K562 (cell line): ENCODE data around the gene RGS9BP. TPM values are rescaled to one million over a fixed set of nuclear protein-coding genes. Genes with fewer than 3 reads are reported as not detected.

Source experiments
- ELF2 ChIP-seq: fragments of 250-450 bp; sonication (Bioruptor Pico); IDR thresholded peaks from 2 replicates; pipeline ENCODE4 v1.5.0; 2021; ENCODE audit warnings: mild to moderate bottlenecking
- EP400 ChIP-seq: fragments of 450-650 bp; IDR thresholded peaks from 2 replicates; pipeline ENCODE4 v1.6.1; 2017; ENCODE audit warnings: antibody characterized with exemption, mild to moderate bottlenecking, moderate library complexity
- NBN ChIP-seq: fragments of 450-650 bp; IDR thresholded peaks from 2 replicates; pipeline ENCODE4 v1.6.1; 2016; ENCODE audit warnings: low read depth, mild to moderate bottlenecking
- PML ChIP-seq: IDR thresholded peaks from 2 replicates; pipeline ENCODE4 v1.6.1; 2012; ENCODE audit warnings: low read length, inconsistent platforms
- POLR2AphosphoS5 ChIP-seq: IDR thresholded peaks from 2 replicates; pipeline ENCODE4 v1.6.1; 2011; ENCODE audit warnings: mild to moderate bottlenecking, low read depth, low read length, moderate library complexity; ENCODE audit not compliant: control insufficient read depth, insufficient read depth
- PRMT5 ChIP-seq: sonication (generic); formaldehyde crosslinking; IDR thresholded peaks from 2 replicates; pipeline ENCODE4 v1.5.0; 2020; ENCODE audit warnings: missing genetic modification reagents
- SIX5 ChIP-seq, 2 experiments: IDR thresholded peaks; 2 replicates each; pipeline ENCODE4 v1.6.1; 2011; ENCODE audit warnings: low read length in 2 of 2, borderline replicate concordance in 1 of 2, low read depth in 1 of 2, mild to moderate bottlenecking in 1 of 2, moderate library complexity in 1 of 2; ENCODE audit not compliant: insufficient read depth in 1 of 2
- SMAD2 ChIP-seq: fragments of 150-350 bp; IDR thresholded peaks from 2 replicates; pipeline ENCODE4 v1.6.1; 2014; ENCODE audit warnings: low read depth, mild to moderate bottlenecking, low read length
- SRF ChIP-seq, 2 experiments: fragments of 250-450, 450-650 bp in 1 of 2; sonication (Bioruptor Pico) in 1 of 2; sonication (generic) in 1 of 2; formaldehyde crosslinking; IDR thresholded peaks; 2 replicates each; pipeline versions ENCODE4 v1.5.0 to v1.5.1; 2020 to 2022; ENCODE audit warnings: mild to moderate bottlenecking in 1 of 2, missing genetic modification reagents in 1 of 2
- ZNF217 ChIP-seq: sonication (generic); formaldehyde crosslinking; IDR thresholded peaks from 2 replicates; pipeline ENCODE4 v1.8.0; 2022; ENCODE audit warnings: mild to moderate bottlenecking, missing genetic modification reagents
- ZNF41 ChIP-seq: fragments of 250-450 bp; sonication (Bioruptor Pico); conservative IDR thresholded peaks from 2 replicates; pipeline ENCODE4 v1.4.0; 2020; ENCODE audit warnings: mild to moderate bottlenecking
- ZNF431 ChIP-seq: sonication (generic); formaldehyde crosslinking; IDR thresholded peaks from 2 replicates; pipeline ENCODE4 v1.8.0; 2022; ENCODE audit warnings: mild to moderate bottlenecking, missing genetic modification reagents
- ZNF785 ChIP-seq: fragments of 250-450 bp; sonication (Bioruptor Pico); IDR thresholded peaks from 2 replicates; pipeline ENCODE4 v1.4.0; 2020; ENCODE audit warnings: mild to moderate bottlenecking
- ZNF79 ChIP-seq: fragments of 250-450 bp; sonication (Bioruptor Pico); IDR thresholded peaks from 2 replicates; pipeline ENCODE4 v1.4.0; 2020; ENCODE audit warnings: low read depth, mild to moderate bottlenecking, moderate library complexity
- polyA plus RNA-seq, 8 experiments: library from polyadenylated mRNA; depleted of rRNA in 4 of 8; stranded (reverse) in 5 of 8; unstranded in 3 of 8; fragments of >200 nt; fragmentation: Nextera tagmentation in 2 of 8; fragmentation: Illumina TruSeq in 1 of 8; extraction: Ambion mirVana in 2 of 8; extraction: Trizol in 1 of 8; gene quantifications; 2 replicates each; pipeline versions ENCODE4 v1.2.1 to v1.2.3, GENCODE V29; 2011 to 2014; ENCODE audit warnings: inconsistent platforms in 1 of 8, missing spikeins in 1 of 8
- total RNA-seq, 7 experiments: library from RNA; depleted of rRNA in 6 of 7; stranded (reverse); fragments of >200 nt in 6 of 7; fragmentation: Illumina TruSeq in 2 of 7; extraction: Trizol in 2 of 7; gene quantifications; 2 replicates each; pipeline versions ENCODE4 v1.2.1 to v1.2.3, GENCODE V29; 2011 to 2021; ENCODE audit warnings: low replicate concordance in 1 of 7
- TF ChIP-seq, protein P1 (sequence below), 2 experiments: fragments of 250-450 bp in 1 of 2; fragments of 450-650 bp in 1 of 2; sonication (Bioruptor Pico) in 1 of 2; IDR thresholded peaks; 2 replicates each; pipeline versions ENCODE4 v1.6.1 to v1.8.0; 2016 to 2021; ENCODE audit warnings: mild to moderate bottlenecking in 2 of 2, moderate library complexity in 2 of 2, missing compliant biosample characterization in 1 of 2, missing genetic modification characterization in 1 of 2
- TF ChIP-seq, protein P2 (sequence below): sonication (generic); formaldehyde crosslinking; IDR thresholded peaks from 2 replicates; pipeline ENCODE4 v1.9.0; 2022; ENCODE audit warnings: mild to moderate bottlenecking, missing genetic modification reagents
- TF ChIP-seq, protein P3 (sequence below): sonication (generic); formaldehyde crosslinking; IDR thresholded peaks from 2 replicates; pipeline ENCODE4 v1.8.0; 2022; ENCODE audit warnings: mild to moderate bottlenecking, missing genetic modification reagents
- TF ChIP-seq, protein P4 (sequence below), 3 experiments: fragments of 200-800 bp in 1 of 3; sonication (Bioruptor generic) in 1 of 3; sonication (generic) in 1 of 3; formaldehyde crosslinking in 1 of 3; IDR thresholded peaks; 2 replicates each; pipeline versions ENCODE4 v1.6.1 to v1.8.0; 2016 to 2022; ENCODE audit warnings: mild to moderate bottlenecking in 2 of 3, missing compliant biosample characterization in 2 of 3, missing genetic modification characterization in 2 of 3, missing genetic modification reagents in 1 of 3
- TF ChIP-seq, protein P5 (sequence below): sonication (generic); formaldehyde crosslinking; IDR thresholded peaks from 2 replicates; pipeline ENCODE4 v1.8.1; 2023; ENCODE audit warnings: missing genetic modification reagents, mild to moderate bottlenecking, borderline replicate concordance

The RGS9BP gene
- total and polyA plus RNA-seq, 9 of the 15 experiments (the other 6 are each of a cell fraction or from before 2014, with no cell fraction given) = 0.03 to 1.3 (median 0.49) TPM

DNA sequence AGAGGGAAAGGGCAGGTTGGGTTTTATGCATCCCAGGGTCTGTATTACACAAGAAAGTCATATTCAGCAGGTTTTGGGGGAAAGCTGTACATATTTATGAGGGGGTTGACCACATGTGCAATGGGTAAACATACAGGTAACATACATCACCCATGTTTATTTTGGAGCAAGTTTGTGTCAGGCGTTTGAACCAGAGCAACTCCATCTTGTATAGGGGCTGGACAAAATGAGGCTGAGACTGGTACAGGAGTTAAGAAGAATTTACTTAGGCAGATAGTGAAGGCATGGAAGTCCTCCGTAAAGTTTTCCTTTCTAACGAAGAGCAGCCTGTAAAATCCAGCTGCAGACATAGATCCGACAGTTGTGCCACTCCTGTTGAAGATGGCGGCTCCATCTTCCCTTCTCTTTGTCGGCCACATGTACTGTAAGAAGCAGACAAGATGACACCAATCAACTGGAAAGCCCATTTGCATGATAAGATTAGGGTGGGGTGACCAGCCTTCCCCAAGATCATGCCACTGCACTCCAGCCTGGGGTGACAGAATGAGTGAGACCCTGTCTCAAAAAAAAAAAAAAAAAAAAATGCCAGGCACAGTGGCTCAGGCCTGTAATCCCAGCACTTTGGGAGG is 11.3 kb downstream of the RGS9BP start (continued):
- TF ChIP-seq EP400 (no peak), NBN (no peak), PRMT5 (CRISPR knock-in tag) (no peak), SMAD2 (no peak), ZNF431 (CRISPR knock-in tag) (no peak), SIX5 (IDR thresholded peaks at IDR 0.05; ENCODE audit: borderline replicate concordance in 1 of 2, insufficient read depth in 1 of 2, low read depth in 1 of 2, low read length in 2 of 2) (no peak), POLR2AphosphoS5 (no peak), ELF2 (CRISPR knock-in tag) (peak; percentile 76), ZNF41 (CRISPR knock-in tag) (peak; percentile 92), PML (no peak), SRF (CRISPR knock-in tag; IDR thresholded peaks at IDR 0.05) (0 out of 4 replicates have a peak, but pooled peaks of 1 of the 2 experiments have one; percentile 60), ZNF785 (peak; percentile 76; the same call in 1 of the 2 replicates), ZNF79 (CRISPR knock-in tag) (peak; percentile 91), ZNF217 (CRISPR knock-in tag) (no peak)
- TF ChIP-seq, protein P1, sequence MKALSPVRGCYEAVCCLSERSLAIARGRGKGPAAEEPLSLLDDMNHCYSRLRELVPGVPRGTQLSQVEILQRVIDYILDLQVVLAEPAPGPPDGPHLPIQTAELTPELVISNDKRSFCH (CRISPR knock-in tag; IDR thresholded peaks at IDR 0.05) = peak; percentile 81; the same call in 1 of the 2 replicates
- TF ChIP-seq, protein P1 (tag; IDR thresholded peaks at IDR 0.05) = peak; percentile 98
- TF ChIP-seq, protein P2, sequence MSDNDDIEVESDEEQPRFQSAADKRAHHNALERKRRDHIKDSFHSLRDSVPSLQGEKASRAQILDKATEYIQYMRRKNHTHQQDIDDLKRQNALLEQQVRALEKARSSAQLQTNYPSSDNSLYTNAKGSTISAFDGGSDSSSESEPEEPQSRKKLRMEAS (CRISPR knock-in tag) = no peak
- TF ChIP-seq, protein P3, sequence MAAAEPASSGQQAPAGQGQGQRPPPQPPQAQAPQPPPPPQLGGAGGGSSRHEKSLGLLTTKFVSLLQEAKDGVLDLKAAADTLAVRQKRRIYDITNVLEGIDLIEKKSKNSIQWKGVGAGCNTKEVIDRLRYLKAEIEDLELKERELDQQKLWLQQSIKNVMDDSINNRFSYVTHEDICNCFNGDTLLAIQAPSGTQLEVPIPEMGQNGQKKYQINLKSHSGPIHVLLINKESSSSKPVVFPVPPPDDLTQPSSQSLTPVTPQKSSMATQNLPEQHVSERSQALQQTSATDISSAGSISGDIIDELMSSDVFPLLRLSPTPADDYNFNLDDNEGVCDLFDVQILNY (CRISPR knock-in tag) = no peak
- TF ChIP-seq, protein P4, sequence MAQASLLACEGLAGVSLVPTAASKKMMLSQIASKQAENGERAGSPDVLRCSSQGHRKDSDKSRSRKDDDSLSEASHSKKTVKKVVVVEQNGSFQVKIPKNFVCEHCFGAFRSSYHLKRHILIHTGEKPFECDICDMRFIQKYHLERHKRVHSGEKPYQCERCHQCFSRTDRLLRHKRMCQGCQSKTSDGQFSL (CRISPR knock-in tag; IDR thresholded peaks at IDR 0.05) = no peak
- TF ChIP-seq, protein P4 (tag; IDR thresholded peaks at IDR 0.05) = peak in 1 of 2 experiments; percentile 96; a peak in 2 of 4 replicates
- TF ChIP-seq, protein P5, sequence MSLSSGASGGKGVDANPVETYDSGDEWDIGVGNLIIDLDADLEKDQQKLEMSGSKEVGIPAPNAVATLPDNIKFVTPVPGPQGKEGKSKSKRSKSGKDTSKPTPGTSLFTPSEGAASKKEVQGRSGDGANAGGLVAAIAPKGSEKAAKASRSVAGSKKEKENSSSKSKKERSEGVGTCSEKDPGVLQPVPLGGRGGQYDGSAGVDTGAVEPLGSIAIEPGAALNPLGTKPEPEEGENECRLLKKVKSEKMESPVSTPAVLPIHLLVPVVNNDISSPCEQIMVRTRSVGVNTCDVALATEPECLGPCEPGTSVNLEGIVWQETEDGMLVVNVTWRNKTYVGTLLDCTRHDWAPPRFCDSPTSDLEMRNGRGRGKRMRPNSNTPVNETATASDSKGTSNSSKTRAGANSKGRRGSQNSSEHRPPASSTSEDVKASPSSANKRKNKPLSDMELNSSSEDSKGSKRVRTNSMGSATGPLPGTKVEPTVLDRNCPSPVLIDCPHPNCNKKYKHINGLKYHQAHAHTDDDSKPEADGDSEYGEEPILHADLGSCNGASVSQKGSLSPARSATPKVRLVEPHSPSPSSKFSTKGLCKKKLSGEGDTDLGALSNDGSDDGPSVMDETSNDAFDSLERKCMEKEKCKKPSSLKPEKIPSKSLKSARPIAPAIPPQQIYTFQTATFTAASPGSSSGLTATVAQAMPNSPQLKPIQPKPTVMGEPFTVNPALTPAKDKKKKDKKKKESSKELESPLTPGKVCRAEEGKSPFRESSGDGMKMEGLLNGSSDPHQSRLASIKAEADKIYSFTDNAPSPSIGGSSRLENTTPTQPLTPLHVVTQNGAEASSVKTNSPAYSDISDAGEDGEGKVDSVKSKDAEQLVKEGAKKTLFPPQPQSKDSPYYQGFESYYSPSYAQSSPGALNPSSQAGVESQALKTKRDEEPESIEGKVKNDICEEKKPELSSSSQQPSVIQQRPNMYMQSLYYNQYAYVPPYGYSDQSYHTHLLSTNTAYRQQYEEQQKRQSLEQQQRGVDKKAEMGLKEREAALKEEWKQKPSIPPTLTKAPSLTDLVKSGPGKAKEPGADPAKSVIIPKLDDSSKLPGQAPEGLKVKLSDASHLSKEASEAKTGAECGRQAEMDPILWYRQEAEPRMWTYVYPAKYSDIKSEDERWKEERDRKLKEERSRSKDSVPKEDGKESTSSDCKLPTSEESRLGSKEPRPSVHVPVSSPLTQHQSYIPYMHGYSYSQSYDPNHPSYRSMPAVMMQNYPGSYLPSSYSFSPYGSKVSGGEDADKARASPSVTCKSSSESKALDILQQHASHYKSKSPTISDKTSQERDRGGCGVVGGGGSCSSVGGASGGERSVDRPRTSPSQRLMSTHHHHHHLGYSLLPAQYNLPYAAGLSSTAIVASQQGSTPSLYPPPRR (CRISPR knock-in tag) = no peak
